Activated naive CD8-positive, alpha-beta T cell treated with anti-CD3 and anti-CD28 coated beads, Interleukin-2, amount 10 ng/mL, durations not matched to agents 7 days and 5 days (primary cell): Measurements from ENCODE around the gene DNASE1. TPM values are rescaled to one million over a fixed set of nuclear protein-coding genes. Genes with fewer than 3 reads are reported as not detected.

Experiments
- ATAC-seq: fragments of 150-1000 bp; cut with Tn5 transposase; one replicate; pipeline ENCODE4 v1.10.0; 2021; ENCODE audit warnings: low read depth, moderate library complexity
- POLR2A ChIA-PET: fragments of 350-600 bp; sonication (Branson Sonifier 250); formaldehyde crosslinking; loops from one replicate; lab custom pipeline; 2021; ENCODE audit warnings: antibody characterized with exemption; lab: Charles Lee
- DNase-seq: peaks from one replicate; pipeline ENCODE4 v3.0.0; 2021
- H3K27ac Mint-ChIP-seq: one replicate; pipeline ENCODE4 v1.8.0; 2022; ENCODE audit warnings: mild to moderate bottlenecking, mixed read lengths
- H3K27me3 Mint-ChIP-seq: one replicate; pipeline ENCODE4 v1.8.0; 2022; ENCODE audit warnings: mild to moderate bottlenecking, moderate library complexity, mixed read lengths
- H3K36me3 Mint-ChIP-seq: one replicate; pipeline ENCODE4 v1.8.0; 2021; ENCODE audit warnings: mild to moderate bottlenecking, mixed read lengths
- H3K4me1 Mint-ChIP-seq: one replicate; pipeline ENCODE4 v1.8.0; 2021; ENCODE audit warnings: mixed read lengths
- H3K4me3 Mint-ChIP-seq: one replicate; pipeline ENCODE4 v1.8.0; 2022; ENCODE audit warnings: mild to moderate bottlenecking, moderate library complexity, mixed read lengths
- H3K9me3 Mint-ChIP-seq: one replicate; pipeline ENCODE4 v1.8.0; 2021; ENCODE audit warnings: mixed read lengths
- total RNA-seq, 2 experiments: library from RNA; stranded (reverse); gene quantifications; one replicate each; pipeline ENCODE4 v1.2.3, GENCODE V29; 2021

The DNASE1 gene
- total RNA-seq, 2 experiments from 2014 or later, result 49.6 to 53.9 TPM

DNA sequence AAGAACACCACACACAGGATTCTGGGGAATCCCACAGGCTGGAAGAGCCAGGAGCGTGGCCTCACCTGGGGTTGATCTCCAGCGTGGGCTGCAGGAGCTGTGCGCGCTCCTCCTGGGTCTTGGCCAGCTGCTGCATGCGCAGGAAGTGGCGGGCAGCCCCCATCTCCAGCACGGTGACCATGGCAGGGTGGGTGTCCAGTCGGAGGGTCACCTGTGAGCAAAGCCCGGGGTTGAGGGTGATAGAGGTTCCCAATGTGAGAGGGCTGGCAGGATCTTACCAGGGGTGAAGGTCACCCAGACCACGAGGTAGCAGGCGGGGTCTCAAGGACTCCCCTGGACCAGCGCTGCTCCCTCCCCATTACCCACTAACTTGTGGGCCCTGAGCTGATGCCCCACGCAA lies 7.4 kb downstream of the DNASE1 start:
- Mint-ChIP-seq H3K9me3 (no peaks in the 10 kb centered on the region), H3K27me3 (no peaks in the 10 kb centered on the region), H3K4me1 (peaks cover 25% of the 10 kb centered on the region), H3K36me3 (peaks cover 23% of the 10 kb centered on the region), H3K4me3 (no peak overlapping the region), H3K27ac (no peak overlapping the region)
- DNase-seq (no peak), ATAC-seq (no peak)
- POLR2A ChIA-PET, result no interaction called here

DNA sequence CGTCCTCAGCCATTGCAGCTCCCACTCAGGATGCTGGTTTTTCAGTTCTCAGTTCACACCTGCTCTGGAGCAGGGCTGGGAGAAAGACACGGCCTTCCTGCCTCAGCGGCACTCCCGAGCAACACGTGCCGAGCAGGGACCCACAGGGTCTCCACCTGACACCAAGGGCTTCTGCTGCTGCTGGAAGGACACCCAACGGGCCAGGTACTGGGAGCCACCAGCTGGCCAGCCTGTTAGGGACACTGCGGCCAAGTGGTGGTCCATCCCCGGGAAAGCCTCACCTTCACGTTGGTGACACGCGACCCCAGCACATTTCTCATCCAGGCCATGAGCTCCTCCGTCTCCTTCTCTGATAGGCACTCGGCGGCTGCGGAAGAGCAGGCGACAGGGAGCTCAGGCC lies 8.1 kb downstream of the DNASE1 start:
- DNase-seq, result no peak
- ATAC-seq, result no peak
- no peaks in the 10 kb centered on the region for H3K9me3 Mint-ChIP-seq
- POLR2A ChIA-PET, result no interaction called here
- no peaks in the 10 kb centered on the region for H3K27me3 Mint-ChIP-seq
- H3K4me3 Mint-ChIP-seq, result no peak overlapping the region
- H3K4me1 Mint-ChIP-seq, result peaks cover 23% of the 10 kb centered on the region
- H3K36me3 Mint-ChIP-seq, result peaks cover 22% of the 10 kb centered on the region
- H3K27ac Mint-ChIP-seq, result peak overlapping the region; percentile 30

- DNase-seq, result no peak
- POLR2A ChIA-PET, result interaction anchor here (0.6 kb wide), 1 partner anchor 27 kb away, joined by 6 read pairs; no protein-coding TSS in a partner anchor
- H3K27ac Mint-ChIP-seq, result peak overlapping the region; percentile 56
These were observed 9.9 kb downstream of the DNASE1 start for GRCh38 chr16:3664187-3664896.

DNA sequence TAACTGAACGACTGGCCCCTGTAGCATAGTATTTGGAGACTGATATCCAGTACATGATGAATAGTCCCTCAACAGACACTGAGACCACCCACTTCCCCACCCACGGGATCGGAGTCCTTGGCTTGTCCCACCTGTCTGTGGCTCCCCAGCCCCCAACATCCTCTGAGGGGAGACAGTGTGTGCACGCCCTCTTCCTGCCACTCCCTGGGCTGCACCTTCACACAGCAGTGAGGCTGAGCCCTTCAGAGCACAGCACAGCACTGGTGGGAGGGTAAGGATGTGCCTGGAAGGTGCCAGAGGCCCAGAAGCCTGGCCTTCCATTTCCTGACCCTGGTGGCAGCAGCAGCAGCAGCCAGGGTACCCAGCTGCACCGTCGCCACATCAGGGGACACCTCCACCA lies 11.0 kb downstream of the DNASE1 start:
- Mint-ChIP-seq H3K4me3 (peak overlapping the region; percentile 16), H3K4me1 (peaks cover 28% of the 10 kb centered on the region), H3K9me3 (no peaks in the 10 kb centered on the region), H3K27me3 (no peaks in the 10 kb centered on the region), H3K27ac (peak overlapping the region; percentile 82), H3K36me3 (peaks cover 28% of the 10 kb centered on the region)
- DNase-seq (peak; percentile 69), ATAC-seq (peak; percentile 98)
- POLR2A ChIA-PET, result no interaction called here

More at GRCh38 chr16:3664187-3664896, 9.9 kb downstream of the DNASE1 start:
- ATAC-seq, result no peak
- Mint-ChIP-seq H3K4me3 (no peak overlapping the region), H3K27me3 (no peaks in the 10 kb centered on the region), H3K9me3 (no peaks in the 10 kb centered on the region), H3K36me3 (peaks cover 27% of the 10 kb centered on the region), H3K4me1 (peaks cover 27% of the 10 kb centered on the region)

DNA sequence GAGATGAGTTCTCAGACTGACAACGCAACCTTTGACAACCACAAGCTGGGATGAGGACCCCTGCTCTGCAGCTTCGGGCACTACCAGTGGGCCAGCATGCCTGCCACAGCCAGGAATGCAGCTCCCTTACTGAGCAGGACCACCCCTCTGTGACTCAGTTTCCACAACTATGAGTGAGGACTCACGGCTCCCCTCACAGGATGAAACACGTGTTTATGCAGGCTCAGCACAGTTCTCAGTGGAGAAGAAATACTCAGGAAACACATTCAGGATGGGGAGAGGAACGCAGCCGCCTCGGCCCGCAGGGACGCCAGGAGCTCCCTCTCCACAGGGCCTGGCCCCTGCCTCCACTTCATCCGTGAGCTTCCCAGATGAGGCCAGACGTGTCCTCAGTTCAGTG lies 14.1 kb downstream of the DNASE1 start:
- Mint-ChIP-seq H3K27me3 (no peaks in the 10 kb centered on the region), H3K36me3 (peaks cover 24% of the 10 kb centered on the region), H3K27ac (peak overlapping the region; percentile 34), H3K9me3 (no peaks in the 10 kb centered on the region), H3K4me1 (peaks cover 30% of the 10 kb centered on the region), H3K4me3 (no peak overlapping the region)
- POLR2A ChIA-PET, result no interaction called here
- ATAC-seq, result no peak
- DNase-seq, result no peak

- H3K4me1 Mint-ChIP-seq, result peaks cover 30% of the 10 kb centered on the region
- no peaks in the 10 kb centered on the region for H3K27me3 Mint-ChIP-seq
- H3K9me3 Mint-ChIP-seq, result no peaks in the 10 kb centered on the region
- POLR2A ChIA-PET, result no interaction called here
- no peak overlapping the region for H3K4me3 Mint-ChIP-seq
- peaks cover 24% of the 10 kb centered on the region for H3K36me3 Mint-ChIP-seq
- H3K27ac Mint-ChIP-seq, result peak overlapping the region; percentile 34
- ATAC-seq (no peak), DNase-seq (no peak)
These were observed 14.6 kb downstream of the DNASE1 start for GRCh38 chr16:3669082-3669481.

DNA sequence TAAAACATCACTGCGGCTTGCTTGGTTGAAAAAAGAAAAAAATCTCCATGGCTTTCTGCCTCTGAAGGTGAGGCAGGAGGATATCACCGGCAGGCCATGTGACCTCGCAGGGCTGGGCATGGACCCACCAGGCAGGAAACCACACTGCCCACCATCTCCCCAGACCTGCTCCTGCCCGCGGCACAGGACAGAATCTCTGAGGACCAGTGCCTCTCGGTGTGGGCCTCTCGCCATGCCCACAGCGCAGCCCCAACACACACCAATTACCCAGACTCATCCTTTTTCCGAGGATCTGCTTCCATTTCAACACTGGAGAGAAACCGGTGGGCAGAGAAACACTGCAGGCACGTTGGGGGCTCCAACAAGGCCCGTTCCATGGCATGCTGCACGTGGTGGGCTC lies 16.2 kb downstream of the DNASE1 start:
- H3K4me3 Mint-ChIP-seq, result no peak overlapping the region

DNA sequence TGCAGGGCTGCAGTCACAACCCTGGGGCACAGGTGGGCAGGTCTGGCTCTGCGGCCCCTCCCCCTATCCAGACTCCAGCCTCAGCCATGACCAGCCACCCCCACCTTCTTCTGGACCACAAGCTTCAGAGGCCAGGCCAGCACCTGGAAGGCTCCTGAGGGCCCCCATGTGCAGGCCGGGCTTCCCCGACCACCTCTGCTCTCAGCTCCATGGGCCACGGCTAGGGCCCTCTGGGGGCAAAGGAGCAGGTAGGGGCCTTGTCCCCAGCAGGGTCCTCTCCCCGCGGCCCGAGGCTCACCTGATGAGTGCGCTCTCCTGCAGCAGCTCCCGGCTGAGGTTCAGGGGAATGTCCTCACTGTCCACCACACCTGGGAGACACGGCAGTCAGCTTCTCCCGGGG lies 16.9 kb downstream of the DNASE1 start:
- H3K27ac Mint-ChIP-seq, result no peak overlapping the region

More for the DNA sequence above, 16.2 kb downstream of the DNASE1 start:
- no peak for DNase-seq
- Mint-ChIP-seq H3K27me3 (no peaks in the 10 kb centered on the region), H3K27ac (peak overlapping the region; percentile 60), H3K36me3 (peaks cover 19% of the 10 kb centered on the region), H3K9me3 (no peaks in the 10 kb centered on the region), H3K4me1 (peaks cover 23% of the 10 kb centered on the region)
- POLR2A ChIA-PET, result no interaction called here
- ATAC-seq, result no peak

DNA sequence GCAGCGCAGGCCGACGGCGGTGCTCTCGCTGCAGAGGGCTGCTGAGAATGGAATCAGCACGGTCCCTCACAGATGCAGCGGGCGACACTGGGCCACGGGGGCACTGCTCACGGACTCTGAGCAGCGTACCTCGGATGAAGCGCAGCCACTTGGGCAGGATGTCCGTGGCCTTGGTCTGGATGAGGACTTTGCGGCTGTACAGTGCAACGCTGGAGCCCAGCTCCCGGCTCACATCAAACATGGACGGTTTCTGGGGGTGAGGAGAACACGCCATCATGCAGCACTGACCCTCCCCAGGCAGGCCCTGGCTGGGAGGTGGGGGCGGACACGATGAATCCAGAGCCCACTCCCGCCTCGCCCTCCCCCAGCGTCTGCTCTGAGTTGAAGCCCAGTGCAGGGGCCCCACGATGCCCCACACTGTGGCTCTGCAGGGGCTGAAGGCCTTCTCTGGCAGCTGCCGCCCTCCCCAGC lies 18.1 kb downstream of the DNASE1 start:
- ATAC-seq (no peak), DNase-seq (no peak)
- Mint-ChIP-seq H3K36me3 (peaks cover 16% of the 10 kb centered on the region), H3K4me3 (no peak overlapping the region), H3K27ac (no peak overlapping the region), H3K9me3 (no peaks in the 10 kb centered on the region), H3K4me1 (peaks cover 15% of the 10 kb centered on the region), H3K27me3 (no peaks in the 10 kb centered on the region)
- POLR2A ChIA-PET, result no interaction called here

More for the DNA sequence above, 16.9 kb downstream of the DNASE1 start:
- Mint-ChIP-seq H3K27me3 (no peaks in the 10 kb centered on the region), H3K4me3 (no peak overlapping the region), H3K36me3 (peaks cover 19% of the 10 kb centered on the region), H3K9me3 (no peaks in the 10 kb centered on the region), H3K4me1 (peaks cover 15% of the 10 kb centered on the region)
- ATAC-seq, result no peak
- no peak for DNase-seq
- POLR2A ChIA-PET, result no interaction called here

GRCh38 chr16:3673201-3673600 lies 18.7 kb downstream of the DNASE1 start:
- POLR2A ChIA-PET, result no interaction called here
- Mint-ChIP-seq H3K27me3 (no peaks in the 10 kb centered on the region), H3K27ac (peak overlapping the region; percentile 34), H3K9me3 (no peaks in the 10 kb centered on the region), H3K4me1 (peaks cover 15% of the 10 kb centered on the region), H3K36me3 (peaks cover 16% of the 10 kb centered on the region), H3K4me3 (no peak overlapping the region)
- no peak for ATAC-seq
- DNase-seq, result no peak

DNA sequence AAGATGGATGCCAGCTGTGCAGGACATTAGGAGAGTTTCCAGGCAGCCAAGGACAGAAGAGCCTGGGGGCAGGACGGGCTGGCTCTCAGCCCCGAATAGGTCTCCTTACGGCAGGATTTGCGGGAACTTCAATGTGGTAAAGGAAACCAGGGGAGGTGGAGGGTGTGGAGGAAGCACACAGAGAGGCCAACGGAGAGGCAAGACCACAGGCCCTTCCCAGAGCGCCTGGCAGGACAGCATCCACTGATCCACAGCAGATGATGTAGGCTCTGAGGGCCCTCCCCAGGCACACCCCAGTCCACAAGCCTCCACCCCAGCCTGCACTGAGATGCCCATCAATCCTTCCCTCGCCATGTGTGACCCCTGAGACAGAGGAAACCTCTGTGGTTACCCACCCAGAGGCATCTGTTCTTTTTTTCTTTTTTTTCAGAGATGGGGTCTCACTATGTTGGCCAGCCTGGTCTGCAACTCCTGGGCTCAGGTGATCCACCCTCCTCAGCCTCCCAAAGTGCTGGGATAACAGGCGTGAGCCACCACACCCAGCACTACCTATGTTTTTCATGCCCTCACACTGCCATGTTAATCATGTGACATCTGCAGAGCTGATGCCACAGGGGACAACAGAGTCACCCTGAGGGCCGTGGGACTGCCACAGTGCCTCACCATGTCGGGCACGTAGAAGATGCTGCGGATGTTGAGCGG lies 19.3 kb downstream of the DNASE1 start:
- no peak for DNase-seq
- POLR2A ChIA-PET, result no interaction called here
- H3K4me3 Mint-ChIP-seq, result no peak overlapping the region
- H3K36me3 Mint-ChIP-seq, result peaks cover 12% of the 10 kb centered on the region
- no peaks in the 10 kb centered on the region for H3K9me3 Mint-ChIP-seq
- peak overlapping the region; percentile 34 for H3K27ac Mint-ChIP-seq
- no peak for ATAC-seq
- peaks cover 12% of the 10 kb centered on the region for H3K4me1 Mint-ChIP-seq
- no peaks in the 10 kb centered on the region for H3K27me3 Mint-ChIP-seq

- peaks cover 9% of the 10 kb centered on the region for H3K36me3 Mint-ChIP-seq
These were observed 20.2 kb downstream of the DNASE1 start for GRCh38 chr16:3674513-3675295.

DNA sequence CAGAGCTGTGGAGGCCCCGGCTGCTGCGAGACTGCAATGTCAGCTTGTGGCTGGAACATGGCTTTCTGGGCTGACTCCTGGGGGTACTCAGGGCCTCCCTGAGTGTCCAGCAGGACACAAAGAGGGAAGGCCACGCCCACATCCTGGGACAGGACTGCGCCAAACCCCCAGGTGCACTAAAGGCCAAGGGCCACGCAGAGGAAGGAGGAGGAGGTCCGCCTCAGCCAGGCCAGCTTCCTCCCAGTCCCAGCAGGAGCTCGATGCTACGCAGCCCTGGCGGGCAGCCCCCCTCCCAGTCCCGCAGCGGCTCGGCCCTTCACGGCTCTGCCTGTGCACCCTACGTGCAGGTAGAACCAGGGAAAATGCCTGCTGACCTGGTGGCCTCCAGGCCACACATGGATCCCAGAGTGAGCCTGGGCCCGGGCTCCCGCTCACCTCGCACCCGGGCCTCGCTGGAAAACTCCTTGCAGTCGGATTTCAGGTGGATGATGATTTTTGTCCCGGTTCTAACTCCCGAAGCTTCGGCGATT lies 21.2 kb downstream of the DNASE1 start:
- no peaks in the 10 kb centered on the region for H3K27me3 Mint-ChIP-seq
- no peak overlapping the region for H3K4me3 Mint-ChIP-seq
- H3K4me1 Mint-ChIP-seq, result peaks cover 5% of the 10 kb centered on the region
- POLR2A ChIA-PET, result no interaction called here
- peaks cover 6% of the 10 kb centered on the region for H3K36me3 Mint-ChIP-seq
- DNase-seq (no peak), ATAC-seq (no peak)
- H3K9me3 Mint-ChIP-seq, result no peaks in the 10 kb centered on the region
- H3K27ac Mint-ChIP-seq, result no peak overlapping the region

More at GRCh38 chr16:3674513-3675295, 20.2 kb downstream of the DNASE1 start:
- POLR2A ChIA-PET, result no interaction called here
- DNase-seq (no peak), ATAC-seq (no peak)
- Mint-ChIP-seq H3K4me3 (no peak overlapping the region), H3K27me3 (no peaks in the 10 kb centered on the region), H3K4me1 (peaks cover 6% of the 10 kb centered on the region), H3K9me3 (no peaks in the 10 kb centered on the region), H3K27ac (peak overlapping the region; percentile 34)
